Bladder microvascular endothelial cell (primary cell): Measurements from ENCODE around the gene PLAC8. TPM values are rescaled to one million over a fixed set of nuclear protein-coding genes. Genes with fewer than 3 reads are reported as not detected.

Experiments
- total RNA-seq: library from RNA; depleted of rRNA; stranded (reverse); fragments of >200 nt; gene quantifications from 2 replicates; pipeline ENCODE4 v1.2.3, GENCODE V29; 2014

Gene PLAC8, protein sequence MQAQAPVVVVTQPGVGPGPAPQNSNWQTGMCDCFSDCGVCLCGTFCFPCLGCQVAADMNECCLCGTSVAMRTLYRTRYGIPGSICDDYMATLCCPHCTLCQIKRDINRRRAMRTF
- 0.19 and 0.81 TPM in 2 replicates for total RNA-seq

DNA sequence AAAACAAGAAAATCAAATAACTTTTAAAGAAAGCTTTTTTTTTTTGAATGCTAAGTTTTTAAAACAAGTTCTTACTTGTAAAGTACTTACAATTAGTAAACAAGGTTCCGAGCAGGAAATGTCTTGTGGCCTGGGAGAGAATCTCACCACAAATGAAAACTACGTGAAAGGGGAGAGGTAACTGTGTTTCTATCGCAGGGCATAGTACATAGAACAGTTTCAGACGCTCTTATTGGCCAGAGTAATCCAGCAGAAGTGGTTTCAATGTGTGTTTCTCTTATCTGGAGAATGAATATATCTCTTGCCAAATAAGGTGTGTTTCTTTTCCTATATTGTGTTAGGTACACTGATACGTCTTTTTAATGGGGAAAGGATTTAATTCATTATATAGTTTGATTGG lies at the start of gene PLAC8:
Gene PLAC8, minus strand, starts transcription at position 154 of the 400 bp plus-strand sequence. CDS start 6,808 bp downstream, outside the sequence.

Other genes with a start within 250 kb of the PLAC8 start
- 129 and 299 TPM in 2 replicates for gene SEC31A, start 223.6 kb downstream of the PLAC8 start, total RNA-seq
- gene THAP9, start 214.0 kb downstream of the PLAC8 start, total RNA-seq: 4.0 and 7.6 TPM in 2 replicates
- gene LIN54, start 103.9 kb downstream of the PLAC8 start, total RNA-seq: 7.8 and 12.8 TPM in 2 replicates
- gene COPS4, start 79.5 kb downstream of the PLAC8 start, total RNA-seq: 56.3 and 69.0 TPM in 2 replicates
- gene COQ2, start 170.1 kb upstream of the PLAC8 start, total RNA-seq: 14.0 and 15.5 TPM in 2 replicates
- 0.81 and 5.1 TPM in 2 replicates for gene HPSE, start 220.1 kb upstream of the PLAC8 start, total RNA-seq